Smooth muscle cell (in vitro differentiated cells): ENCODE data around the gene PRKCA. TPM values are rescaled to one million over a fixed set of nuclear protein-coding genes. Genes with fewer than 3 reads are reported as not detected.

Source experiments
- DNase-seq: peaks from one replicate; lab custom pipeline; 2025; ENCODE audit not compliant: unreplicated experiment; lab: John Stamatoyannopoulos, UW
- H2AFZ ChIP-seq: fragments of 200-600 bp; sonication (generic); 2 replicates; pipeline ENCODE4 v1.6.0; 2016; ENCODE audit warnings: antibody characterized with exemption, low read depth, mild to moderate bottlenecking
- H3F3A ChIP-seq: fragments of 200-600 bp; sonication (generic); 2 replicates; pipeline ENCODE4 v1.6.0; 2017; ENCODE audit warnings: antibody characterized with exemption, low read depth
- H3K27ac ChIP-seq: fragments of 200-600 bp; sonication (generic); 2 replicates; pipeline ENCODE4 v1.5.1; 2016; ENCODE audit warnings: low read depth, mild to moderate bottlenecking
- H3K27me3 ChIP-seq: fragments of 200-600 bp; sonication (generic); 2 replicates; pipeline ENCODE4 v1.6.1; 2016; ENCODE audit warnings: low read depth, mild to moderate bottlenecking
- H3K36me3 ChIP-seq: fragments of 200-600 bp; sonication (generic); 2 replicates; pipeline ENCODE4 v1.5.1; 2016; ENCODE audit warnings: low read depth
- H3K4me1 ChIP-seq: fragments of 200-600 bp; sonication (generic); 2 replicates; pipeline ENCODE4 v1.5.1; 2016; ENCODE audit warnings: low read depth
- H3K4me2 ChIP-seq: fragments of 200-600 bp; sonication (generic); 2 replicates; pipeline ENCODE4 v1.6.0; 2016; ENCODE audit warnings: mild to moderate bottlenecking
- H3K4me3 ChIP-seq: fragments of 200-600 bp; sonication (generic); 2 replicates; pipeline ENCODE4 v1.5.1; 2016; ENCODE audit warnings: mild to moderate bottlenecking
- H3K79me2 ChIP-seq: fragments of 200-600 bp; sonication (generic); 2 replicates; pipeline ENCODE4 v1.6.0; 2016; ENCODE audit warnings: low read depth, mild to moderate bottlenecking
- H3K9ac ChIP-seq: fragments of 200-600 bp; sonication (generic); 2 replicates; pipeline ENCODE4 v1.6.0; 2016; ENCODE audit warnings: low read depth
- H3K9me3 ChIP-seq: fragments of 200-600 bp; sonication (generic); replicated peaks from 2 replicates; pipeline ENCODE4 v1.5.1; 2016; ENCODE audit warnings: low read depth
- H4K20me1 ChIP-seq: fragments of 200-600 bp; sonication (generic); 2 replicates; pipeline ENCODE4 v1.6.0; 2016; ENCODE audit warnings: low read depth
- CTCF ChIP-seq: fragments of 200-600 bp; sonication (generic); IDR thresholded peaks from 2 replicates; pipeline ENCODE4 v1.5.1; 2017; ENCODE audit warnings: borderline replicate concordance, mild to moderate bottlenecking, antibody characterized with exemption; ENCODE audit not compliant: insufficient read depth, poor library complexity, severe bottlenecking
- WGBS: methylation state at CpG from one replicate; pipeline ENCODE4 v1.1.7; 2016; ENCODE audit warnings: low lambda C conversion rate; 5-methylcytosine and 5-hydroxymethylcytosine counted together
- polyA plus RNA-seq: library from polyadenylated mRNA; unstranded; fragments of >200 nt; fragmentation: Nextera tagmentation; extraction: Ambion mirVana; gene quantifications from 2 replicates; pipeline ENCODE4 v1.2.1, GENCODE V29; 2016
- total RNA-seq: library from RNA; depleted of rRNA; stranded (reverse); fragments of >200 nt; gene quantifications from 2 replicates; pipeline ENCODE4 v1.2.3, GENCODE V29; 2014

The PRKCA gene
- total and polyA plus RNA-seq, 2 experiments from 2014 or later: 0.78 to 7.1 TPM

GRCh38 chr17:66635386-66636045, 333.1 kb downstream of the PRKCA start:
- Histone ChIP-seq H3K27ac (no peak overlapping the region), H3F3A (no peaks in the 10 kb centered on the region), H3K36me3 (no peaks in the 10 kb centered on the region), H3K79me2 (no peaks in the 10 kb centered on the region), H3K4me2 (peak overlapping the region; percentile 21), H3K27me3 (no peaks in the 10 kb centered on the region), H3K9ac (no peak overlapping the region), H3K4me3 (no peak overlapping the region), H4K20me1 (no peaks in the 10 kb centered on the region), H3K9me3 (no peaks in the 10 kb centered on the region), H2AFZ (no peak overlapping the region), H3K4me1 (peaks cover 4% of the 10 kb centered on the region)
- no peak for TF ChIP-seq CTCF
- 80% methylated on average over 7 of the region's 7 CpGs for WGBS
- no peak for DNase-seq

GRCh38 chr17:66636111-66636510, 333.7 kb downstream of the PRKCA start:
- H3K9me3 ChIP-seq: no peaks in the 10 kb centered on the region
- peak overlapping the region; percentile 21 for H3K4me2 ChIP-seq
- no peaks in the 10 kb centered on the region for H3F3A ChIP-seq
- no peak overlapping the region for H2AFZ ChIP-seq
- no peak for TF ChIP-seq CTCF
- 45% methylated on average over 4 of the region's 4 CpGs for WGBS
- H3K4me1 ChIP-seq: peaks cover 4% of the 10 kb centered on the region
- H3K36me3 ChIP-seq: no peaks in the 10 kb centered on the region
- no peaks in the 10 kb centered on the region for H3K27me3 ChIP-seq
- H3K27ac ChIP-seq: no peak overlapping the region
- DNase-seq: no peak
- no peak overlapping the region for H3K9ac ChIP-seq
- H3K4me3 ChIP-seq: no peak overlapping the region
- no peaks in the 10 kb centered on the region for H3K79me2 ChIP-seq
- H4K20me1 ChIP-seq: no peaks in the 10 kb centered on the region

- H3K79me2 ChIP-seq: no peaks in the 10 kb centered on the region
Measured at GRCh38 chr17:66637491-66637890, 335.1 kb downstream of the PRKCA start.

More at GRCh38 chr17:66637491-66637890, 335.1 kb downstream of the PRKCA start:
- Histone ChIP-seq H3K27ac (no peak overlapping the region), H3K4me1 (peaks cover 4% of the 10 kb centered on the region), H3F3A (no peaks in the 10 kb centered on the region), H3K27me3 (no peaks in the 10 kb centered on the region), H2AFZ (no peak overlapping the region), H3K9me3 (no peaks in the 10 kb centered on the region), H3K36me3 (no peaks in the 10 kb centered on the region), H3K9ac (no peak overlapping the region), H3K4me2 (no peak overlapping the region), H4K20me1 (no peaks in the 10 kb centered on the region), H3K4me3 (no peak overlapping the region)
- 76% methylated on average over 6 of the region's 6 CpGs for WGBS
- TF ChIP-seq CTCF: no peak
- no peak for DNase-seq
